Thyroid gland (tissue), 4 donors: Measurements from ENCODE around the gene CCDC85A.

Source experiments
- CTCF ChIP-seq, 6 experiments: fragments of 200-600 bp in 3 of 6; fragments of 450-650 bp in 3 of 6; sonication (generic) in 3 of 6; IDR thresholded peaks; one replicate each; pipeline ENCODE4 v1.5.1; 2016 to 2019; ENCODE audit warnings: antibody characterized with exemption in 6 of 6, mild to moderate bottlenecking in 2 of 6, inconsistent platforms in 1 of 6, moderate library complexity in 1 of 6
- POLR2A ChIP-seq, 2 donors: fragments of 450-650 bp; IDR thresholded peaks; one replicate each; pipeline ENCODE4 v1.6.1; 2017; ENCODE audit warnings: antibody characterized with exemption in 2 of 2, mild to moderate bottlenecking in 2 of 2, moderate library complexity in 1 of 2

GRCh38 chr2:56182420-56182819, 1.4 kb upstream of the CCDC85A start:
- no peak for TF ChIP-seq CTCF (IDR thresholded peaks at IDR 0.05)
- no peak for TF ChIP-seq POLR2A (IDR thresholded peaks at IDR 0.05)
